Cerebellar nuclear complex (tissue), 1 donor: Measurements from ENCODE around the gene SLC8A1.

ENCODE experiments used
- DNase-seq, 2 experiments: peaks; one replicate each; lab custom pipeline; 2025; lab: John Stamatoyannopoulos, UW

SLC8A1 gene

GRCh38 chr2:40310303-40310702, 141.6 kb downstream of the SLC8A1 start:
- DNase-seq = no peak

- no peak for DNase-seq
Observed at GRCh38 chr2:40304340-40304739, 147.6 kb downstream of the SLC8A1 start.

- DNase-seq = no peak
Observed at GRCh38 chr2:40303746-40304145, 148.1 kb downstream of the SLC8A1 start.

GRCh38 chr2:40302751-40303325, 149.1 kb downstream of the SLC8A1 start:
- DNase-seq = no peak

GRCh38 chr2:40300391-40300790, 151.5 kb downstream of the SLC8A1 start:
- no peak for DNase-seq

GRCh38 chr2:40299781-40300180, 152.1 kb downstream of the SLC8A1 start:
- no peak for DNase-seq

- DNase-seq = no peak
Observed at GRCh38 chr2:40299173-40299572, 152.7 kb downstream of the SLC8A1 start.

- no peak for DNase-seq
Observed at GRCh38 chr2:40298026-40298425, 153.9 kb downstream of the SLC8A1 start.

GRCh38 chr2:40292291-40292690, 159.6 kb downstream of the SLC8A1 start:
- no peak for DNase-seq

- DNase-seq = no peak
Observed at GRCh38 chr2:40289771-40290404, 162.0 kb downstream of the SLC8A1 start.

GRCh38 chr2:40287773-40288172, 164.1 kb downstream of the SLC8A1 start:
- no peak for DNase-seq

GRCh38 chr2:40287195-40287594, 164.7 kb downstream of the SLC8A1 start:
- DNase-seq = no peak

GRCh38 chr2:40286721-40287120, 165.2 kb downstream of the SLC8A1 start:
- no peak for DNase-seq

GRCh38 chr2:40285391-40285790, 166.5 kb downstream of the SLC8A1 start:
- DNase-seq = no peak

- no peak for DNase-seq
Observed at GRCh38 chr2:40284797-40285196, 167.1 kb downstream of the SLC8A1 start.

GRCh38 chr2:40283111-40283909, 168.6 kb downstream of the SLC8A1 start:
- no peak for DNase-seq

GRCh38 chr2:40282428-40282827, 169.5 kb downstream of the SLC8A1 start:
- DNase-seq = no peak

GRCh38 chr2:40281021-40281940, 170.6 kb downstream of the SLC8A1 start:
- DNase-seq = no peak

GRCh38 chr2:40279482-40279881, 172.4 kb downstream of the SLC8A1 start:
- no peak for DNase-seq

- DNase-seq = no peak
Observed at GRCh38 chr2:40279001-40279400, 172.9 kb downstream of the SLC8A1 start.

GRCh38 chr2:40276076-40276475, 175.8 kb downstream of the SLC8A1 start:
- DNase-seq = no peak

GRCh38 chr2:40274270-40274669, 177.6 kb downstream of the SLC8A1 start:
- no peak for DNase-seq
